HepG2 (cell line): ENCODE measurements around the gene IRS1. TPM values are rescaled to one million over a fixed set of nuclear protein-coding genes. Genes with fewer than 3 reads are reported as not detected.

Experiments
- ATAD3A ChIP-seq: sonication (generic); formaldehyde crosslinking; IDR thresholded peaks from 2 replicates; pipeline ENCODE4 v1.4.0; 2020; ENCODE audit warnings: missing genetic modification reagents
- HMG20A ChIP-seq: IDR thresholded peaks from 2 replicates; pipeline ENCODE4 v1.6.1; 2016; ENCODE audit warnings: borderline replicate concordance
- MAZ ChIP-seq, 2 experiments: sonication (generic) in 1 of 2; formaldehyde crosslinking in 1 of 2; IDR thresholded peaks; 2 replicates each; pipeline versions ENCODE4 v1.5.0 to v1.6.1; 2012 to 2020; ENCODE audit warnings: low read depth in 2 of 2, mild to moderate bottlenecking in 2 of 2, borderline replicate concordance in 1 of 2, improper control_type of control experiment in 1 of 2, low read length in 1 of 2, missing genetic modification reagents in 1 of 2, moderate library complexity in 1 of 2
- MBD4 ChIP-seq: IDR thresholded peaks from 2 replicates; pipeline ENCODE4 v1.6.1; 2012; ENCODE audit warnings: low read length, inconsistent platforms, borderline replicate concordance
- MED13 ChIP-seq: sonication (generic); formaldehyde crosslinking; IDR thresholded peaks from 2 replicates; pipeline ENCODE4 v1.5.0; 2020; ENCODE audit warnings: missing genetic modification reagents
- NFATC3 ChIP-seq: sonication (generic); formaldehyde crosslinking; IDR thresholded peaks from 2 replicates; pipeline ENCODE4 v1.5.1; 2020; ENCODE audit warnings: mild to moderate bottlenecking, missing genetic modification reagents
- RBM22 ChIP-seq: fragments of 200-400 bp; formaldehyde crosslinking; optimal IDR thresholded peaks from 2 replicates; pipeline ENCODE3; 2017; ENCODE audit warnings: mild to moderate bottlenecking, low read length, moderate library complexity
- RFXANK ChIP-seq: IDR thresholded peaks from 2 replicates; pipeline ENCODE4 v1.6.1; 2016
- ZNF431 ChIP-seq: sonication (generic); formaldehyde crosslinking; IDR thresholded peaks from 2 replicates; pipeline ENCODE4 v1.9.0; 2022; ENCODE audit warnings: missing genetic modification reagents, low read depth, mild to moderate bottlenecking, borderline replicate concordance
- ZNF552 ChIP-seq: sonication (generic); formaldehyde crosslinking; IDR thresholded peaks from 2 replicates; pipeline ENCODE4 v1.9.0; 2022; ENCODE audit warnings: missing genetic modification reagents, mild to moderate bottlenecking, borderline replicate concordance
- polyA plus RNA-seq, 8 experiments: library from polyadenylated mRNA; depleted of rRNA in 3 of 8; stranded (reverse) in 7 of 8; unstranded in 1 of 8; fragments of >200 nt; fragmentation: Illumina TruSeq in 4 of 8; extraction: Trizol in 4 of 8; gene quantifications; 2 replicates each; pipeline versions ENCODE4 v1.2.1 to v1.2.3, GENCODE V29; 2011 to 2016; ENCODE audit warnings: low read depth in 4 of 8, missing spikeins in 1 of 8, mixed read lengths in 1 of 8; ENCODE audit not compliant: insufficient read depth in 1 of 8
- total RNA-seq, 5 experiments: library from RNA; depleted of rRNA; stranded (reverse); fragments of >200 nt; fragmentation: Illumina TruSeq; extraction: Trizol; gene quantifications; 2 replicates each; pipeline ENCODE4 v1.2.3, GENCODE V29; 2016; ENCODE audit warnings: low read depth in 1 of 5
- TF ChIP-seq, protein P1 (sequence below): sonication (generic); formaldehyde crosslinking; IDR thresholded peaks from 2 replicates; pipeline ENCODE4 v1.5.1; 2020; ENCODE audit warnings: missing genetic modification reagents, mild to moderate bottlenecking, borderline replicate concordance
- TF ChIP-seq, protein P2 (sequence below): sonication (generic); formaldehyde crosslinking; IDR thresholded peaks from 2 replicates; pipeline ENCODE4 v1.4.0; 2020; ENCODE audit warnings: mild to moderate bottlenecking, missing genetic modification reagents
- TF ChIP-seq, protein P3 (sequence below): IDR thresholded peaks from 2 replicates; pipeline ENCODE4 v1.6.1; 2016; ENCODE audit warnings: missing genetic modification reagents, missing compliant biosample characterization
- TF ChIP-seq, protein P4 (sequence below): sonication (generic); formaldehyde crosslinking; IDR thresholded peaks from 2 replicates; pipeline ENCODE4 v1.5.1; 2020; ENCODE audit warnings: mild to moderate bottlenecking, missing genetic modification reagents, moderate library complexity
- TF ChIP-seq, protein P5 (sequence below): sonication (generic); formaldehyde crosslinking; IDR thresholded peaks from 2 replicates; pipeline ENCODE4 v1.4.0; 2020; ENCODE audit warnings: missing genetic modification reagents
- TF ChIP-seq, protein P6 (sequence below): sonication (generic); formaldehyde crosslinking; IDR thresholded peaks from 2 replicates; pipeline ENCODE4 v1.4.0; 2020; ENCODE audit warnings: mild to moderate bottlenecking, missing genetic modification reagents
- TF ChIP-seq, protein P7 (sequence below): sonication (generic); formaldehyde crosslinking; IDR thresholded peaks from 2 replicates; pipeline ENCODE4 v1.5.0; 2020; ENCODE audit warnings: missing genetic modification reagents

The IRS1 gene
- total and polyA plus RNA-seq, 2 of the 13 experiments (the other 11 are each of a cell fraction or from before 2014, with no cell fraction given), result 8.7 to 9.0 TPM

DNA sequence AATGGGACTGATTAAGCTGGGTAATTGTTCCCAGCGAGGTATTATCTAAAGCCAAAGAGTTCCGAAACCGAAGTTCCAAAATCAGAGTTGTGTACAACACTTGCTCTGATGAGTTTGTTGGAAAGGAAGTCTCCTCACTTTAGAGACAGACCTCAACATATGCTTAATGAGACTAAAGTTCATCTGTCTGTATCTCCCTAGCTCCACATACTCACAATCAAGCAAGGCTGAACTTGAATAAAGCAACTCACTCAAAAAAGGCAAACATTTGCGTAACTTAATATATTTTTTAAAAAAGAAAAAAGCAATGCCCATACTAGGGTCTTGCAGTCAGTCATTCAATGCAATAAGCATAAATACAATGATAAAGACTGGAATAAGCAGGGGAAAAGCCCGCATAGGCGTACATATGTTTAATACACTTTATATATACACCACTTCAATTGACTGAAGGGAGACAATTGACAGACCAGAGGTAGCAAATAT lies 60.0 kb downstream of the IRS1 start (continued):
- no peak for TF ChIP-seq RBM22
- no peak for TF ChIP-seq MBD4
- TF ChIP-seq, protein P1, sequence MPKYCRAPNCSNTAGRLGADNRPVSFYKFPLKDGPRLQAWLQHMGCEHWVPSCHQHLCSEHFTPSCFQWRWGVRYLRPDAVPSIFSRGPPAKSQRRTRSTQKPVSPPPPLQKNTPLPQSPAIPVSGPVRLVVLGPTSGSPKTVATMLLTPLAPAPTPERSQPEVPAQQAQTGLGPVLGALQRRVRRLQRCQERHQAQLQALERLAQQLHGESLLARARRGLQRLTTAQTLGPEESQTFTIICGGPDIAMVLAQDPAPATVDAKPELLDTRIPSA (CRISPR knock-in tag), result no peak
- no peak for TF ChIP-seq NFATC3
- TF ChIP-seq, protein P2, sequence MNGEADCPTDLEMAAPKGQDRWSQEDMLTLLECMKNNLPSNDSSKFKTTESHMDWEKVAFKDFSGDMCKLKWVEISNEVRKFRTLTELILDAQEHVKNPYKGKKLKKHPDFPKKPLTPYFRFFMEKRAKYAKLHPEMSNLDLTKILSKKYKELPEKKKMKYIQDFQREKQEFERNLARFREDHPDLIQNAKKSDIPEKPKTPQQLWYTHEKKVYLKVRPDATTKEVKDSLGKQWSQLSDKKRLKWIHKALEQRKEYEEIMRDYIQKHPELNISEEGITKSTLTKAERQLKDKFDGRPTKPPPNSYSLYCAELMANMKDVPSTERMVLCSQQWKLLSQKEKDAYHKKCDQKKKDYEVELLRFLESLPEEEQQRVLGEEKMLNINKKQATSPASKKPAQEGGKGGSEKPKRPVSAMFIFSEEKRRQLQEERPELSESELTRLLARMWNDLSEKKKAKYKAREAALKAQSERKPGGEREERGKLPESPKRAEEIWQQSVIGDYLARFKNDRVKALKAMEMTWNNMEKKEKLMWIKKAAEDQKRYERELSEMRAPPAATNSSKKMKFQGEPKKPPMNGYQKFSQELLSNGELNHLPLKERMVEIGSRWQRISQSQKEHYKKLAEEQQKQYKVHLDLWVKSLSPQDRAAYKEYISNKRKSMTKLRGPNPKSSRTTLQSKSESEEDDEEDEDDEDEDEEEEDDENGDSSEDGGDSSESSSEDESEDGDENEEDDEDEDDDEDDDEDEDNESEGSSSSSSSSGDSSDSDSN (CRISPR knock-in tag), result no peak
- TF ChIP-seq, protein P3, sequence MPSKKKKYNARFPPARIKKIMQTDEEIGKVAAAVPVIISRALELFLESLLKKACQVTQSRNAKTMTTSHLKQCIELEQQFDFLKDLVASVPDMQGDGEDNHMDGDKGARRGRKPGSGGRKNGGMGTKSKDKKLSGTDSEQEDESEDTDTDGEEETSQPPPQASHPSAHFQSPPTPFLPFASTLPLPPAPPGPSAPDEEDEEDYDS (CRISPR knock-in tag), result peak; percentile 7; the same call in 1 of the 2 replicates
- TF ChIP-seq, protein P4, sequence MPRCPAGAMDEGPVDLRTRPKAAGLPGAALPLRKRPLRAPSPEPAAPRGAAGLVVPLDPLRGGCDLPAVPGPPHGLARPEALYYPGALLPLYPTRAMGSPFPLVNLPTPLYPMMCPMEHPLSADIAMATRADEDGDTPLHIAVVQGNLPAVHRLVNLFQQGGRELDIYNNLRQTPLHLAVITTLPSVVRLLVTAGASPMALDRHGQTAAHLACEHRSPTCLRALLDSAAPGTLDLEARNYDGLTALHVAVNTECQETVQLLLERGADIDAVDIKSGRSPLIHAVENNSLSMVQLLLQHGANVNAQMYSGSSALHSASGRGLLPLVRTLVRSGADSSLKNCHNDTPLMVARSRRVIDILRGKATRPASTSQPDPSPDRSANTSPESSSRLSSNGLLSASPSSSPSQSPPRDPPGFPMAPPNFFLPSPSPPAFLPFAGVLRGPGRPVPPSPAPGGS (CRISPR knock-in tag), result no peak
- TF ChIP-seq, protein P5, sequence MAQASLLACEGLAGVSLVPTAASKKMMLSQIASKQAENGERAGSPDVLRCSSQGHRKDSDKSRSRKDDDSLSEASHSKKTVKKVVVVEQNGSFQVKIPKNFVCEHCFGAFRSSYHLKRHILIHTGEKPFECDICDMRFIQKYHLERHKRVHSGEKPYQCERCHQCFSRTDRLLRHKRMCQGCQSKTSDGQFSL (CRISPR knock-in tag), result no peak
- TF ChIP-seq MED13 (CRISPR knock-in tag), result no peak
- no peak for TF ChIP-seq ZNF552 (CRISPR knock-in tag)
- TF ChIP-seq, protein P6, sequence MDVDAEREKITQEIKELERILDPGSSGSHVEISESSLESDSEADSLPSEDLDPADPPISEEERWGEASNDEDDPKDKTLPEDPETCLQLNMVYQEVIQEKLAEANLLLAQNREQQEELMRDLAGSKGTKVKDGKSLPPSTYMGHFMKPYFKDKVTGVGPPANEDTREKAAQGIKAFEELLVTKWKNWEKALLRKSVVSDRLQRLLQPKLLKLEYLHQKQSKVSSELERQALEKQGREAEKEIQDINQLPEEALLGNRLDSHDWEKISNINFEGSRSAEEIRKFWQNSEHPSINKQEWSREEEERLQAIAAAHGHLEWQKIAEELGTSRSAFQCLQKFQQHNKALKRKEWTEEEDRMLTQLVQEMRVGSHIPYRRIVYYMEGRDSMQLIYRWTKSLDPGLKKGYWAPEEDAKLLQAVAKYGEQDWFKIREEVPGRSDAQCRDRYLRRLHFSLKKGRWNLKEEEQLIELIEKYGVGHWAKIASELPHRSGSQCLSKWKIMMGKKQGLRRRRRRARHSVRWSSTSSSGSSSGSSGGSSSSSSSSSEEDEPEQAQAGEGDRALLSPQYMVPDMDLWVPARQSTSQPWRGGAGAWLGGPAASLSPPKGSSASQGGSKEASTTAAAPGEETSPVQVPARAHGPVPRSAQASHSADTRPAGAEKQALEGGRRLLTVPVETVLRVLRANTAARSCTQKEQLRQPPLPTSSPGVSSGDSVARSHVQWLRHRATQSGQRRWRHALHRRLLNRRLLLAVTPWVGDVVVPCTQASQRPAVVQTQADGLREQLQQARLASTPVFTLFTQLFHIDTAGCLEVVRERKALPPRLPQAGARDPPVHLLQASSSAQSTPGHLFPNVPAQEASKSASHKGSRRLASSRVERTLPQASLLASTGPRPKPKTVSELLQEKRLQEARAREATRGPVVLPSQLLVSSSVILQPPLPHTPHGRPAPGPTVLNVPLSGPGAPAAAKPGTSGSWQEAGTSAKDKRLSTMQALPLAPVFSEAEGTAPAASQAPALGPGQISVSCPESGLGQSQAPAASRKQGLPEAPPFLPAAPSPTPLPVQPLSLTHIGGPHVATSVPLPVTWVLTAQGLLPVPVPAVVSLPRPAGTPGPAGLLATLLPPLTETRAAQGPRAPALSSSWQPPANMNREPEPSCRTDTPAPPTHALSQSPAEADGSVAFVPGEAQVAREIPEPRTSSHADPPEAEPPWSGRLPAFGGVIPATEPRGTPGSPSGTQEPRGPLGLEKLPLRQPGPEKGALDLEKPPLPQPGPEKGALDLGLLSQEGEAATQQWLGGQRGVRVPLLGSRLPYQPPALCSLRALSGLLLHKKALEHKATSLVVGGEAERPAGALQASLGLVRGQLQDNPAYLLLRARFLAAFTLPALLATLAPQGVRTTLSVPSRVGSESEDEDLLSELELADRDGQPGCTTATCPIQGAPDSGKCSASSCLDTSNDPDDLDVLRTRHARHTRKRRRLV, result no peak
- TF ChIP-seq HMG20A, result no peak
- no peak for TF ChIP-seq ZNF431 (CRISPR knock-in tag)
- no peak for TF ChIP-seq ATAD3A
- TF ChIP-seq RFXANK, result no peak
- no peak for TF ChIP-seq MAZ (IDR thresholded peaks at IDR 0.05; ENCODE audit: borderline replicate concordance, low read depth, low read length)
- TF ChIP-seq MAZ (CRISPR knock-in tag; IDR thresholded peaks at IDR 0.05; ENCODE audit: low read depth), result no peak
- TF ChIP-seq, protein P7, sequence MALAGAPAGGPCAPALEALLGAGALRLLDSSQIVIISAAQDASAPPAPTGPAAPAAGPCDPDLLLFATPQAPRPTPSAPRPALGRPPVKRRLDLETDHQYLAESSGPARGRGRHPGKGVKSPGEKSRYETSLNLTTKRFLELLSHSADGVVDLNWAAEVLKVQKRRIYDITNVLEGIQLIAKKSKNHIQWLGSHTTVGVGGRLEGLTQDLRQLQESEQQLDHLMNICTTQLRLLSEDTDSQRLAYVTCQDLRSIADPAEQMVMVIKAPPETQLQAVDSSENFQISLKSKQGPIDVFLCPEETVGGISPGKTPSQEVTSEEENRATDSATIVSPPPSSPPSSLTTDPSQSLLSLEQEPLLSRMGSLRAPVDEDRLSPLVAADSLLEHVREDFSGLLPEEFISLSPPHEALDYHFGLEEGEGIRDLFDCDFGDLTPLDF (CRISPR knock-in tag), result no peak
